Measurements from ENCODE around the gene MDC1.

- TF ChIP-seq, protein P1, sequence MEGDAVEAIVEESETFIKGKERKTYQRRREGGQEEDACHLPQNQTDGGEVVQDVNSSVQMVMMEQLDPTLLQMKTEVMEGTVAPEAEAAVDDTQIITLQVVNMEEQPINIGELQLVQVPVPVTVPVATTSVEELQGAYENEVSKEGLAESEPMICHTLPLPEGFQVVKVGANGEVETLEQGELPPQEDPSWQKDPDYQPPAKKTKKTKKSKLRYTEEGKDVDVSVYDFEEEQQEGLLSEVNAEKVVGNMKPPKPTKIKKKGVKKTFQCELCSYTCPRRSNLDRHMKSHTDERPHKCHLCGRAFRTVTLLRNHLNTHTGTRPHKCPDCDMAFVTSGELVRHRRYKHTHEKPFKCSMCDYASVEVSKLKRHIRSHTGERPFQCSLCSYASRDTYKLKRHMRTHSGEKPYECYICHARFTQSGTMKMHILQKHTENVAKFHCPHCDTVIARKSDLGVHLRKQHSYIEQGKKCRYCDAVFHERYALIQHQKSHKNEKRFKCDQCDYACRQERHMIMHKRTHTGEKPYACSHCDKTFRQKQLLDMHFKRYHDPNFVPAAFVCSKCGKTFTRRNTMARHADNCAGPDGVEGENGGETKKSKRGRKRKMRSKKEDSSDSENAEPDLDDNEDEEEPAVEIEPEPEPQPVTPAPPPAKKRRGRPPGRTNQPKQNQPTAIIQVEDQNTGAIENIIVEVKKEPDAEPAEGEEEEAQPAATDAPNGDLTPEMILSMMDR (conservative IDR thresholded peaks at IDR 0.05; ENCODE audit: low read length) = no peak
- TF ChIP-seq EZH2phosphoT487 (IDR thresholded peaks at IDR 0.05; ENCODE audit: borderline replicate concordance) = no peak
These were observed 7.8 kb downstream of the MDC1 start for GRCh38 chr6:30709101-30709868.

All from Loucy (cell line).